GM21825 (cell line): ENCODE measurements around the gene BFSP2.
"Not testable (repeated sequence)": the region's sequence is repeated elsewhere in the genome, so short reads cannot be mapped to it uniquely, and the experiment has no call there.

Experiments used
- ATAC-seq: cut with Tn5 transposase; IDR thresholded peaks from one replicate; pipeline ENCODE4 v1.9.1; 2021; ENCODE audit warnings: mild to moderate bottlenecking, moderate library complexity; ENCODE audit not compliant: unreplicated experiment

BFSP2 gene

GRCh38 chr3:133505813-133506212, 106.0 kb downstream of the BFSP2 start:
- ATAC-seq, result peak; percentile 41

DNA sequence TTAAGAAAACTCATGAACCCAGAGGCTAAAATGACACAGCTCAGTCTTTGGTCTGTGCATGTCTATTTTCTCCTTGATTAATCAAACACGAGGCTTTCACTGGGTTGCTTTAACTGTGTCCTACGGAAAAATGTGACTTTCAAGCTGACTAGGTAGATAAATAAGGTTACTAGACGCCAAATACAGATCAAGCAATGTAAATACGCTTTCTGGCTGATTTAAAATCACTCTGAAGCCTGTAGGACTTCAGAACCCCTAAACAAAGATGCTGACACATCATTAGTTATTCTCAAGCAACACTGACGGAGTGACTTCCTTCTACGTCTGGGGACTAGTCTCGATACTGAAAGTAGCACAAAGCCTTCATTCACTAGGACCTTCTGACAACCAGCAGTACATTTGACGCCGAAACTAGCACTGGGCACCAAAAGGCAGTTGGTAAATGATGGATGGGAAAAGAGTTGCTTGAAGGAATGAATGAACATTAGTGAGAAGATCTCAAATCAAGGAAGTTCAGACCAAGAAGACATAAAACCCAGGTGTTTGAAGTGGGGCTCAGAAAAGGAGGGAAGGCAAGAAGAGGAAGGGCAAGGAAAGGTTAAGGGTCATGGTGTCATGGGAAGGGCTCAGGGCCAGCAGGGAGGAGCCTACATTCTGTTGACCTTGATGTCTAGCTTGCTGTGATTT, 106.5 kb downstream of the BFSP2 start:
- ATAC-seq, result peak; percentile 98

GRCh38 chr3:133509488-133509887, 109.6 kb downstream of the BFSP2 start:
- ATAC-seq, result no peak

DNA sequence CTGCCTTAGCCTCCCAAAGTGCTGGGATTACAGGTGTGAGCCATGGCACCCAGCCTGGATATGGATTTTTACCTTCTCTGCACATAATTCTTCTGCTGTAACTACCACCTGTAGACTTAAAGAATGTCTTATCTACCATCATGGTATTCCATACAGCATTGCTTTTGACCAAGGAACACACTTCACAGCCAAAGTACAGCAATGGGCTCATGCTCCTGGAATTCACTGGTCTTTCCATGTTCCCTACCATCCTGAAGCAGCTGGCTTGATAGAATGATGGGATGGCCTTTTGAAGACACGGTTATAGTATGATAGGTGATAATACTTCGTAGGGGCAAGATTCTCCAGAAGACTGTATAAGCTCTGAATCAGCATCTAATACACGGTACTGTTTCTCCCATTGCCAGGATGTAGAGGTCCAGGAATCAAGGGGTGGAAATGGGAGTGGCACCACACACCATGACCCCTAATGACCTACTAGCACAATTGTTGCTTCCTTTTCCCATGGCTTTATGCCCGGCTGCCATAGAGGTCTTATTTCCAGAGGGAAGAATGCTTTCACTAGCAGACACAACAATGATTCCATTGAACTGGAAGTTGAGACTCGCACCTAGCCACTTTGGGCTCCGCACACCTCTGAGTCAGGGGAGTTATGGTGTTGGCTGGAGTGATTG, 112.7 kb downstream of the BFSP2 start:
- no peak for ATAC-seq

- ATAC-seq, result no peak
Measured at GRCh38 chr3:133514418-133514817, 114.6 kb downstream of the BFSP2 start.

- ATAC-seq, result no peak
Measured at GRCh38 chr3:133515127-133515526, 115.3 kb downstream of the BFSP2 start.

DNA sequence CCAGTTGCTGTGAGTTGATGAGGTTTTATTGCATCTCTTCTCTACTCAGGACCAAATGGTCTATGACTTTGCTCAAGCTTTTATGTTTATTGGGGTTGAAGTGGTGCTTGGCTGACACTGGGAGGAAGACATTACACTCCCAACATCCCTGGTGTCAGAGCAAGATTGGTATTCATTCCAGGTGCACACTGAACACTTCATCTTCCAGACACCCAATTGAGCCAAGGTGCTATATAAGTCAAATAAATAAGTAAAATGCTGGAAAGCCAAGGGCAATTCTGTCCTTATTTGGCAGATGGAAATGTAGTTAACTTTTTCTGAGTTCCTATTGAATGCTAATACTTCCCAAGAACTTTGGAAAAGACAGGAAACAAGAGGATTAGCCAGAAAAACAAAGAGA, 120.4 kb downstream of the BFSP2 start:
- ATAC-seq, result no peak

GRCh38 chr3:133520938-133521337, 121.1 kb downstream of the BFSP2 start:
- not testable (repeated sequence) for ATAC-seq

- no peak for ATAC-seq
Measured at GRCh38 chr3:133521946-133522345, 122.1 kb downstream of the BFSP2 start.

- not testable (repeated sequence) for ATAC-seq
Measured at GRCh38 chr3:133523758-133524157, 123.9 kb downstream of the BFSP2 start.
